ENCODE measurements around the gene NOS1AP.

NOS1AP gene

GRCh38 chr1:162233066-162233465, 163.6 kb downstream of the NOS1AP start (continued):
- no peak for TF ChIP-seq CREB5 (CRISPR knock-in tag; IDR thresholded peaks at IDR 0.05; ENCODE audit: low read depth)
- no peak for TF ChIP-seq CSDC2 (CRISPR knock-in tag; IDR thresholded peaks at IDR 0.05)
- no peak for TF ChIP-seq CSRNP3 (CRISPR knock-in tag; IDR thresholded peaks at IDR 0.05)
- no peak for TF ChIP-seq ZFP3 (CRISPR knock-in tag; IDR thresholded peaks at IDR 0.05)
- TF ChIP-seq ZNF565 (CRISPR knock-in tag; conservative IDR thresholded peaks at IDR 0.05; ENCODE audit: low read depth): no peak
- no peak for TF ChIP-seq ZNF8 (CRISPR knock-in tag; IDR thresholded peaks at IDR 0.05)

GRCh38 chr1:162233937-162234336, 164.4 kb downstream of the NOS1AP start:
- TF ChIP-seq TOX (CRISPR knock-in tag; IDR thresholded peaks at IDR 0.05; ENCODE audit: borderline replicate concordance) (no peak), CSRNP3 (CRISPR knock-in tag; IDR thresholded peaks at IDR 0.05) (no peak), ZNF8 (CRISPR knock-in tag; IDR thresholded peaks at IDR 0.05) (no peak), RARB (CRISPR knock-in tag; IDR thresholded peaks at IDR 0.05) (no peak), CREB5 (CRISPR knock-in tag; IDR thresholded peaks at IDR 0.05; ENCODE audit: low read depth) (no peak), ZFP30 (CRISPR knock-in tag; IDR thresholded peaks at IDR 0.05) (no peak), SNAI2 (CRISPR knock-in tag; IDR thresholded peaks at IDR 0.05) (no peak), ZFP3 (CRISPR knock-in tag; IDR thresholded peaks at IDR 0.05) (no peak)
- no peak for ATAC-seq

- ATAC-seq: no peak
Measured at GRCh38 chr1:162234571-162234970, 165.1 kb downstream of the NOS1AP start.

More at GRCh38 chr1:162234571-162234970, 165.1 kb downstream of the NOS1AP start:
- TF ChIP-seq ZFP3 (CRISPR knock-in tag; IDR thresholded peaks at IDR 0.05): no peak
- no peak for TF ChIP-seq GLIS3 (CRISPR knock-in tag; IDR thresholded peaks at IDR 0.05)
- TF ChIP-seq OSR1 (CRISPR knock-in tag; IDR thresholded peaks at IDR 0.05): no peak
- TF ChIP-seq ZFP30 (CRISPR knock-in tag; IDR thresholded peaks at IDR 0.05): no peak
- no peak for TF ChIP-seq ZNF8 (CRISPR knock-in tag; IDR thresholded peaks at IDR 0.05)
- no peak for TF ChIP-seq CSDC2 (CRISPR knock-in tag; IDR thresholded peaks at IDR 0.05)
- no peak for TF ChIP-seq ESRRG (CRISPR knock-in tag; IDR thresholded peaks at IDR 0.05)
- TF ChIP-seq ZNF565 (CRISPR knock-in tag; conservative IDR thresholded peaks at IDR 0.05; ENCODE audit: low read depth): no peak
- TF ChIP-seq ISL1 (CRISPR knock-in tag; IDR thresholded peaks at IDR 0.05): no peak
- no peak for TF ChIP-seq ZC3H10 (CRISPR knock-in tag; IDR thresholded peaks at IDR 0.05)
- no peak for TF ChIP-seq RARB (CRISPR knock-in tag; IDR thresholded peaks at IDR 0.05)
- TF ChIP-seq PATZ1 (CRISPR knock-in tag; IDR thresholded peaks at IDR 0.05; ENCODE audit: borderline replicate concordance): no peak
- no peak for TF ChIP-seq CSRNP3 (CRISPR knock-in tag; IDR thresholded peaks at IDR 0.05)
- no peak for TF ChIP-seq ZNF70 (CRISPR knock-in tag; IDR thresholded peaks at IDR 0.05)
- no peak for TF ChIP-seq SNAI2 (CRISPR knock-in tag; IDR thresholded peaks at IDR 0.05)

Data from SK-N-SH treated with all-trans-retinoic acid at 6 μM for 48 hours (cell line).